HS-5 (cell line): Measurements from ENCODE around the gene PTH1R.

Experiments used
- DNase-seq: peaks from one replicate; pipeline ENCODE4 v3.0.0-alpha.2; 2012; ENCODE audit warnings: low read depth

The PTH1R gene

DNA sequence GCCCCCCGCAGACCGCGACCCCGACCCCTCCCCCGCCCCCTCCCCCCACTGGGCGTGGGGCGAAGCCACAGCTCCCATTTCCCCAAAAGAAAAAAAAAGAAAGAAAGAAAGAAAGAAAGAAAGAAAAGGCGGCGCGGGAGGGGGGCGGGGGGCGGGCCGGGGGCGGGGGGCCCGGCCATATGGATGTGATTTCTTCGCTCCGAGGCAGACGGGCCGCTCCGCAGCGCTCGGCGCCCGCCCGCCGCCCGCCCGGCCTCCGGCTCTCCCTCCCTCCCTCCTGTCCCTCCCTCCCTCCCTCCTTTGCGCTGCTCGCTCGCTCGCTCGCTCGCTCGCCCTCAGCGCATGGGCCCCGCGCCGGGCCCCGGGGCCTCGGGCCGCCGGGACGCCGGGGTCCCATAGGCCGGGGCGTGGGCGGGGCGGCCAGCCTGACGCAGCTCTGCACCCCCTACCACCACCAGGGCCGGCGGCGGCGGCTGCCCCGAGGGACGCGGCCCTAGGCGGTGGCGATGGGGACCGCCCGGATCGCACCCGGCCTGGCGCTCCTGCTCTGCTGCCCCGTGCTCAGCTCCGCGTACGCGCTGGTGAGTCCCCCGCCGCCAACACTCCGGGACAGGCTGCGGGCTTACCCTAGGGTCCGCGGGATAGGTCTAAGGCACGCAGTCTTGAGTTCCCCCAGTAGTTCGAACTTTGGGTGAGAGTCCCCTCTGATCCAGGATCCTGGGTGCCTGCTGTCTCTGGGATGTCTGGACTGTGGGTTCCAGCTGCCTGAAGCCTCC, 5.7 kb downstream of the PTH1R start:
- DNase-seq: no peak

DNA sequence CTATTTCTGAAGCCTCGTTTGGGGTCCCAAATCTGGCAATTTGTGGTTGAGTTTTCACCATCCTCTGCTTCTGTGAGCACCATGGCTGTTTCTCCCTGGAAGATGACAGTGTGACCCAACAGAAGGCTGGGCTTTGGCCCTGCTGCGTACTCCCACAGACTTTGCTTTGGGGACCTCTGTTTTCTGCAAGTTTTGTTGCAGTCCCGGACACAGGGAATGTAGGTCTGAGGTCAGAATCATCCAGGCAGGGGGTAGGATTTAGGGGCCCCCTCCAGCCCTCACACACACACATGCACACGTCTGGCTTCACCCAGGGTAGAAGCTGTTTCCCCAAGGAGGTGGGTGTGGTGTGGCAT, 6.3 kb downstream of the PTH1R start:
- DNase-seq: no peak

DNA sequence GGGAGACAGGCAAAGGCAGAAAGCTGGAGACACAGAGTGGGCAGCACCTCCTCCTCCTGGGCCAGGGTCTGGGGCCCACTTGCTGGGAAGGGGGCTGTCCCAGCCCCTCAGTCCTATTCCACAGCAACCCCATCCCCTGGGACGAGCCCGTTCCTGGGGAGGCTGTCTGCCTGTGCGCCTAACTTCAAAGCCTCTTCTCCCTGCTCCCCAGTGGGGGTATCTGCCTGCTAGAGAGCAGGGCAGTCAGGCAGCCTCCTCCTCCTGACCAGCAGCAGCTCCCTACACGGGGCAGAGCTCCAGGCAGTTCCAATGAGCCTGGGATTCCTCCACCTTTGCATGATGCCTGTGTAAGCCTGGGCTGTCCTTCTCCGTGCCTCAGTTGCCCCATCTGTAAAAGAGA, 6.9 kb downstream of the PTH1R start:
- no peak for DNase-seq

DNA sequence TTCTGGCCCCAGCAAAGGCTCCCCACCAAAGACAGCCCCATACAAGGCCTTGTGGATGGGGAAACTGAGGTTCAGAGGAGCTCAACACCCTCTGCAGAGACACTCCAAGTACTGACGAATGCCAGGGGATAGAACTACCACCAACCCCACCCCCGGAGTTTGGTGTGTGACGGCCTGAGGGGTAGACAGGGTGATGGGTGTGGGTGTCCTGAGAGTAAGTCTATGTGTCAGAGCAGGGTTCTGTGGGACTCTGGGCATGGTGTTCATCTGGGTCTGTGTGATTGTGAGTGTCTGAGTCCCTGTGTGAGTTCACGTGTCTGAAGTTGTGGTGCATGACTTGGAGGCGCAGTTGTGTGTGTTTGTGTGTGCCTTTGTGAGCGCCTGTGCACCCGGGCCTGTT, 7.4 kb downstream of the PTH1R start:
- no peak for DNase-seq

DNA sequence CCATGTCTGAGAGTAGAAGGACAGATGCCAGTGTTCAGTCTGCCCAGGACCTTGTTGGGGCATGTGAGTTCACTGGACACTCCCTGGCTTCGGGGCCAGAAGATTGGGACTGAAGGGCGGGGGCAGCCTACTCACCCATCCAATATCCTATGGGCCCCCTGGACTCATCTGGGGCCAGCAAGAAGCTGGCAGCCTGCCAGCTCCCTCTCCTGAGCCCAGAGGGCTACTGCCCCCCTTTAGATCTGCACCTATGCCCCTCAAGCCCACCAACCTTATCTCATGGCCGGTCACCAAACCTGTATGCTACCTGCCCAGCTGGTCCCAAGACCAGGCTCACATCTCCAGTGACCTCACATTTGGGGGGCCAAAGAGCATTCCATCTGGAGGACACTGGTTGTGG, 8.1 kb downstream of the PTH1R start:
- DNase-seq: no peak

DNA sequence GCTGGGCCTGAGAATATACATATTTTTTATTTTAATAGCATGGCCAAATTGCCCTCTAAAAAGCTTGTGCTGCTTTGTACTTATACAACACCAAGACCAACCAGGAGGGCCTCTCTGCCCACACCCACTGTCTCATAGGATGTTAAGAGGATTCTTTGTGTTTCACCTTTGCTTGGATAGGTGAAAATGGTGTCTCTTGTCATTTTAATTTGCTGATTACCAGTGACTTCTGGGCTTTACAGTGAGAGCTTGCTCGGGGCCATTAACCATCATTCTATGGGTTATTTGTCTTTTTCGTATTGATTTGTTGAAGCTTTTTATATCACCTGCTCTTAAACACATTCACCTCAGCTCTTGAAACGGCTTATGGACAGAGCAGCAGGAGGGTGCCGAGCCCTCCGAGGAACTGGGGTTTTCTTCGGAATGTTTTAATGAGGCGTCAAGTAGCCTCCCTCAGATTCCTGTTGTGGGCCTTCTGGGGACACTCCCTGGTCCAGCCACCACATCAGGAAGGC, 10.5 kb downstream of the PTH1R start:
- DNase-seq: no peak

DNA sequence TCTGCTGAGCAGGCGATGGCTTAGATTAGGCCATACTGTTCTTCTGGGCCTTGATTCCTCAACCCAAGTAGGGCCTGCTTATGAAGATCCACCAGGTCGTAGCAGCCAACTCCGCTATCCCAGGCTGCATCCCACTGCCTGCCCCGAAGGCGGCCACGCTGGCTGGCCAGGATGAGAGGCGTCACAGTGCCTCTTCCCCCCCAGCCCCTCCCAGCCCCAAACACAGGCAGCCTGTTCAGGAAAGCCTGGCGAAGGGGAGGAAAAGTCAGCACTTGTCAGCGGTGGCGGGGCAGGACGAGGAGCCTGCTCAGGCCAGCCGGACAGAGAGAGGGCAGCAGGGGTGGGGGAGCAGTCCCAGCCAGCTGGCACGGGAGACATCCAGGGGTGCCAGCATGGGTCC, 11.2 kb downstream of the PTH1R start:
- no peak for DNase-seq

DNA sequence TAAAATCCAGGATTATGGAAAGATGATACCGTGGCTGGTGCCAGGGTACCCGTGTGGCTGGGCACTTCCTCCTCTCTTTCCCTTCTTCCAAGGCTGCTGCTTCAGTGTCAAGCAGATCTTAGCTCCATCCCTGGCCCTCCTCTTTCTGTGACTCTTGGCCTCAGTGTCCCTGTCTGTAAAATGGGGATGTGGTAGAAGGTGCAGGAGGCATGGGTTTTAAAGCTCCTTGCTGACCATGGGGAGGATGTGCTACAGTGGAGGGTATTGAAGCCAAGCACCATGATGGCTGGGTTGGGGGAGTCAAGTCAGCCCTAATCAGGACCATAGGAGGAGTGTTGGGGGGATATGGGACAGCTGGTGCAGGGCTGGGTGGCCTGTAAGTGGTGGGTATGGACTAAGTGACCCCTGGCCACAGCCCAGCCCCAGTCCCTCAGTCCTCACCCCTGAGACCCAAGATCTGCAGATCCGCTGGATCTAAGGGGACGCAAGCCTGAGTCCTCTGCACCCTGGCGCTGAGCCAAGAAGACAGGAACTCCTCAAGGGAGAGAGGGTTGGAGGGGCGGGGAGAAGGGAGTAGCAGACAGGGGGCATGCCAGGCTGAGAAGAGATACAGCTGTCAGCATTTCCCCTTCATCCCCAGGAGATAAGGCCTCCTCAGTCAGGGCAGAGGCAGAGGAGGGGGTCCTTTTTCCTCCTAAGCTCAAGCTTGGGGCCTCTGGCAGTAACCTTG, 12.0 kb downstream of the PTH1R start:
- no peak for DNase-seq

DNA sequence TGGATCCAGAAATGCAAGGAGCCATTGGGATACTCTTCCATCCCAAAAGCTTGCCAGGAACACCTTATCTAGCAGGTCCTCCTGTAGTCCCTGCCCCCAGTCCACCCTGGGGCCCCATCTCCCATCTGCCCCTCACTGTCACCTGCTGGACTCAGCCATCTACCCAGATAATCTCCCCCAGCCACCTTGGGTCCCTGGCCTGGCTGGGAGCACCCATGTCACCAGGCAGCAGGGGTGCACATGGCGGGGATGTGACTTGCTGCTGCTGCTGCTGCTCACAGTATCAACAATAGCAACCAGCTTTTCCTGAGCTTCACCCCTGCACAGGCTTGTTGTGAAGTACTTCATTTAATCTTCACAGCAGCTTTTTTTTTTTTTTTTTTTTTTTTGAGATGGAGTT, 12.6 kb downstream of the PTH1R start:
- no peak for DNase-seq

DNA sequence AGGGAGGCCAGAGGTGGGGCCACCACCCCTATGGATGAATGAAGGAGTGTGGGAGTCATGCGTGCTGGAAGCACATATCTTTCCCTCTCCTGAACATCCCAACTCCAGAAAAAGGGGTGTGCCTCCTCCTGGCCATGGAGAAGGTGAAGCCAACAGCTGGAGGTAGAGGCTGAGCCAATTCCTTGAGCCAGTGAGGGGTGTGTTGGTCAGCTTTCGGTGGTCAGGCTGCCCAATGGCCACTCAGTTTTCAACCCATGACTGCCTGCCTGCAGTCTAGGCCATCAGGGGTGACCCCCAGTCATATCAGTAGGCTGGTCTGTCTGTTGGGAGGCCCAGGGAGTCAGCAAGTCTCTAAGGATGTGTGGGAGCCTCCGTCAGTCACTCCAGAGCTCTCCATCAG, 13.6 kb downstream of the PTH1R start:
- DNase-seq: no peak

DNA sequence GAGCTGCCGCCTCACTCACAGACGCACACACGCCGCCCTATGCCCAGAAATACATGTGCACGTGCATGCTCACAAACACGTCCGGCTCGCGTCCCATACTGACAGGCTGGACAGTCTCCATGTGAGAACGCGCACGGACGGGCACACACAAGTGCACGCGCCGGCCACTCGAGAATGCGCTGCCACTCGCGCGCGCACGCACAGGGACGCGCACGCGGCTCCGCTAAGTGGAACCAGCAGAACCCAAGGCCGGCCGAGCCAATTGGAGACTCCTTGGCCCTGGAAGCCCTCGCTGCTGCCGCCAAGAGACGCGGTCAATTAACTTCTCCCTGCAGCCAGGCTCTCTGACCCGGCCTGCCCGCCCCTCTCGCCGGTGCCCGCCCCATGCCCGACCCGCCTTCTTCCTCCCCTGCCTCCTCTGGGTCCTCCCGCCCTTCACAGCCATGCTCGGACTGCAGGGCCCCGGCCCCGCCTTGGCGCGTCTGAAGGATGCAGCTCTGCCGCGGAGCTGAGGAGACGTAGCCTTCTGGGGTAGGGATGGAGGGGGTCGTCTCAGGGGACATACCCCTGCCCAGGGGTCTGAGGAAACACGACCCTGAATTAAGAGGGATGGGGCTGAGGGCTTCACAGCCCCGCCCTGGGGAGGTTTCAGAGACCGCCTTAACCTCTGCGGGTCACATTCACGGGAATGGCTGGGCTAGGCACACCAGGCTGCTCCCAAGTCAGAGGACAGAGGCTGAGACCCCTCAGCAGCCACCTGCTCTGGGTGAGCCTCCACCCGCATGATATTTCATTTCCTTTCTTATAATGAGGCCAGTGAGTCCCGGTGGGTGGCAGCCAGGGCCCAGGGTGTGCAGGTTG, 15.0 kb downstream of the PTH1R start:
- peak; percentile 52 for DNase-seq

DNA sequence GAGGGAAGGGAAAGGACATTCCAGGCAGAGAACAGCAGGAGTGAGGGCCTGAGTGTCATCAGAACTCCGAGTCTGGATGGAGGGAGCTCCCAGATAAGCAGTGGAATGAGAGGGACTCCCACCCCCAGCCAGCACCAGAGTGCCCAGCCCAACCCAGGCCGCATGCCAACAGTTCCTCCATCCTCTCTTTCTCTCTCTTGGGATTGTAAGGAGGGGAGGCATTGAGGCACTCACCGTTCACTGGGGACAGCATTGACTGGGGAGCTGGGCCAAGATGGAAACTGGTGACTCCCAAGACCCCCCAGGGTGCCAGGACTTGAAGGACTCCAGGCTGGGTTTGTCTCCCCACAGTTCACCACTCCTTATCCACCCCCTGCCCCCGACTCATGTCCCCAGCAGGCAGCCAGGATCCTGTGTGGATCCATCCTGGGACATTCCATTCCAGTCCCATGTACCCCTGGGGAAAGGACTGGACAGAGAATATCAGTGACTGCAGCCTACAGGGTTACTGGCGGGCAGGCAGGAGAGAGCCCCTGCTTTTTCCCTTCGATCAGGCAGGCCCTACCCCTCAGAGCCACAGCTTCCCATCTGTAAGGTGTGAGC, 15.7 kb downstream of the PTH1R start:
- no peak for DNase-seq

DNA sequence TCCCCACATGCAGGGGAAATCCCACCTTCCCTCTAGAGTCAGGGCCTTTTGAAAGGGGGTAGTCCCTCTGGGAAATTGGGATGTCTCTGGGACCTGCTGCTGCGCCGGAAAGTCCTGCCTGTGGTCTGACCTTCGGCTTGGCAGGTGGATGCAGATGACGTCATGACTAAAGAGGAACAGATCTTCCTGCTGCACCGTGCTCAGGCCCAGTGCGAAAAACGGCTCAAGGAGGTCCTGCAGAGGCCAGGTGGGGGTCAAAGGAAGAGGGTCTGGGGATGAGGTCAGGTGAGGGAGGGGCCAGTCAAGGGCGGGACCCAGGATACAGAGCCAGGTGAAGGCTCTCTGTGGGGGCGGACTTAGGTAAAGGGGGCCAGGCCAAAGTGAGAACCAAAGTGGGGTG, 16.2 kb downstream of the PTH1R start:
- no peak for DNase-seq

DNA sequence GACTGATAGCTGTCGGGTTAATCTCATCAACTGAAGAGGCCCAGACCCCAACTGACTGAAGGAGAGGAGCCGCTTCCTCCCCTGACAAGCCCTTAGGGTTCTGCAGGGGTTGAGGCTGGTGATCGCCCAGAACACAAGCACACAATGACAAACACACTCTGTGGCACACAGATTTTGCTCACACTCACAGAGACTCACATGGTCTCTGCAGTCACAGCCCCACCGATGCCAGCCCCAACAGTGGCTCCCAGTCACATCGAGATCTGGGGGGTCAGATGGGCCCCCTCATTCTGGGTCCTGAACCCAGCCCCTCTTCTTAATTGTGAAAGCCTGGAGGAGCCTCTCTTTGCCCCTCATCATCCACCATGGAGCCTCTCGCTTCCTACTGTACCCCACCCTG, 16.7 kb downstream of the PTH1R start:
- no peak for DNase-seq

DNA sequence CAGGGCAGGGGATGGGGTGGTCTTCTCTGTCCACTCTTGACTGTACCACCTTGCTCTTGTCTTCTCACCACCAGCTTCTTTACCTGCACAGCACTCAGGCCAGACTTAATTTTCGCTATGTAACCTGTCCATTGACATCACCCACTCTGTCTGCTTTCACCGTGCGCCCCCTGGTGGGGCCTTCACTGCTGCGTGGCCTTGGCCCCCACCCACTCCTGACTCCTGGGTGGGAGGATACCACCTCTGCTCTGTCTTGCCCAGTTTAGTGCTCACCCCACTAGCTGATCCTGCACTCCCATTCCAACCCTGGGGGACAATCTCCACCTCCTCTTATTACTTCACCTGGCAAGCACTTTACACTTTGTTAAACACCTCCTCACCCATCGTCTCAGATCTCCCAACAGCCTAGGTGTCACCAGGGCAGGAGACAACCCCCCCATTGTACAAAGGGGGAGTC, 17.7 kb downstream of the PTH1R start:
- no peak for DNase-seq

DNA sequence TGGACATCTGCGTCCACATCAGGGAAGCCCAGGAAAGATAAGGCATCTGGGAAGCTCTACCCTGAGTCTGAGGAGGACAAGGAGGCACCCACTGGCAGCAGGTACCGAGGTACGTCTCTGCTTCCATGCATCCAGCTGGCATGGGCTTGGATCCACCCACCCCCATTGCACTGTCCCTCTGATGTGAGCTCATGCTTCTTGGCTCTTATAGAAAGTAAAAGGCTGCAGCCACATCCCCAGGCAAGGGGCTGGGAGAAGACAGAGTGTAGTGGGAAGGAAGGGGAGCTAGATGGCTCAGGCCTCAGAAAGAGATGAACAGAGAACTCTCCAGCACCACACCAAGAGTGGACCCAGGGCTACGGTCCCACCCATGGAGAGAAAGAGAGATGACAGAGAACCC, 18.2 kb downstream of the PTH1R start:
- DNase-seq: no peak

DNA sequence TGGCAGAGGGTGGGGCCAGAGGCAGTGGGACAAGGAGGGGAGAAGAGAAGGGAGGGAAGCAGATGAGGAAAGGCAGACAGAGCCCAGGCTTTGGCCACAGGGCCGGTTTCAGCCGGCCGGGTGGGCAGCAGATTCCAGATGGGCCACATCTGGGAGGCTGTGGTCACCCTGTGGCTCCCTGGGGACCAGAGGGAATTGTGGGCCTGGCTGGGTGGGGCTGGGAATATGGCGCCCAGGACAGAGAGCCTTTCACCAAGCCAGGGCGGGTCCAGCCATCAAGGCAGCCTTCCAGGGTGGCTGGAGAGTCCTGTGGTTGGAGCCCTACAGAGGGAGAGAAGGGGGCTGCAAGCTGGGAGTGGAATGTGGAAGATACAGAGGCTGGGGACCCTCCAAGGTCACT, 18.9 kb downstream of the PTH1R start:
- no peak for DNase-seq

DNA sequence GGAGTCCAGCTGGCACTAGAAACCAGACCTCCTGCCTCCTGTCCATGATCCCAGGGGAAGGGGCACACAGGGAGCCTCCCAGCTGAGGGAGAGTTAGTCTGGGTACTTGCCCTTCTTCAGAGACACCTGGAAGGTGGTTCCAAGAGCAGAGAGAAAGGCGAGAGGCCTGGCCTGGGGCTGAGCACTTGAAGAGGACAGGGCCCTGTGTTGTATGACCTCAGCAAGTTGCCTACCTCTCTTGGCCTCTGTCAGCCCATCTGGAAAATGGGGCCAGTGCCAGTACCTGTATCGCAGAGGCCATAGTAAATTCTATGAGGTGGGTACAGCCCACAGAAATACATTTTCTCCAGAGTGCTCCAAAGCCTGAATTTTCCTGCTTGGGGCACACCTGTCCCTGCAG, 19.5 kb downstream of the PTH1R start:
- no peak for DNase-seq

DNA sequence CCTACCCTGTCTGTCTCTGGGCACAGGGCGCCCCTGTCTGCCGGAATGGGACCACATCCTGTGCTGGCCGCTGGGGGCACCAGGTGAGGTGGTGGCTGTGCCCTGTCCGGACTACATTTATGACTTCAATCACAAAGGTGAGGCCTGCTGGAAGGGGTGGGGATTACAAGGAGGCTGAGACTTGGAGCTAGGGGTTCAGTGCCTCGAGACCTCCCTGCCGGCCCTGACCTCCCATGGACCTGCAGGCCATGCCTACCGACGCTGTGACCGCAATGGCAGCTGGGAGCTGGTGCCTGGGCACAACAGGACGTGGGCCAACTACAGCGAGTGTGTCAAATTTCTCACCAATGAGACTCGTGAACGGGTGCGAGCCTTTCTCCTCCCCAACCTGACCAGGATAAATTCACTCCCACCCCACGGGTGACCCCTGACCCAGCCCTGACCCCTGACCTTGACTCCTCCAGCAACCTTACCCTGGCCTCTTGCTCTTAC, 20.4 kb downstream of the PTH1R start:
- DNase-seq: no peak

DNA sequence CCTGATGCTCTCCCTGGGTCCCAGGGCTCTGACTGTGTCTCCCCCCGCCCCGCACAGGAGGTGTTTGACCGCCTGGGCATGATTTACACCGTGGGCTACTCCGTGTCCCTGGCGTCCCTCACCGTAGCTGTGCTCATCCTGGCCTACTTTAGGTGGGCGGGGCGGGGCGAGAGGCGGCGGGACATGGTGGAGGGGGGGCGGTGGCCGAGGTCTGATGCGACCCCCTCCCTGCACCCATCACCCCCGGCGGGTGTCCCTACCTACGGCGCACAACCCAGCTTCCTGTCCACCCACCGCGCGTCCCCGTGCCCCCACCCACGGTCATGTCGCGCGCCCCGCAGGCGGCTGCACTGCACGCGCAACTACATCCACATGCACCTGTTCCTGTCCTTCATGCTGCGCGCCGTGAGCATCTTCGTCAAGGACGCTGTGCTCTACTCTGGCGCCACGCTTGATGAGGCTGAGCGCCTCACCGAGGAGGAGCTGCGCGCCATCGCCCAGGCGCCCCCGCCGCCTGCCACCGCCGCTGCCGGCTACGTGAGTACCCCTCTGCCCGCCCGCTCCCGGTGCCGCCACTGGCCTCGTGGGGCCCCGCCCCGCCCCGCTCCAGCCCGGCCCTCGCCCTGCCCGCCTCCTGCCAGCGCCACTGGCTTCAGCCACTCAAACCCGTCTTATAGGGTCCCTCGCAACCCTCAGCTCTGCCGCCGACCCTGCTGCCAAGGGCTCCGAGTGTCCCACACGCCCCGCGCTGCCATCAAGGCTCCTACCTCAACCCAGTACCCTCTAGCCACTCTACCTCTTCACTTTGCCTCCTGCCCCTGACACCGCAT, 21.0 kb downstream of the PTH1R start:
- no peak for DNase-seq
